DOHH2 (cell line): ENCODE data around the gene TMEM106C.

Experiments
- H3F3A ChIP-seq: fragments of 200-600 bp; sonication (generic), shearing (Covaris generic); 2 replicates; pipeline ENCODE4 v1.6.0; 2016; ENCODE audit warnings: antibody characterized with exemption, mild to moderate bottlenecking; ENCODE audit not compliant: control insufficient read depth, insufficient read depth
- H3K27ac ChIP-seq: fragments of 200-600 bp; sonication (generic); 2 replicates; pipeline ENCODE4 v1.5.1; 2014; ENCODE audit warnings: low read depth, mild to moderate bottlenecking, low read length, moderate library complexity
- H3K27me3 ChIP-seq: fragments of 200-600 bp; sonication (generic); 2 replicates; pipeline ENCODE4 v1.6.1; 2014; ENCODE audit warnings: mild to moderate bottlenecking, low read length, mixed read lengths; ENCODE audit not compliant: control insufficient read depth
- H3K36me3 ChIP-seq: fragments of 200-600 bp; sonication (generic); 2 replicates; pipeline ENCODE4 v1.6.1; 2014; ENCODE audit warnings: mild to moderate bottlenecking, low read length, moderate library complexity, mixed read lengths; ENCODE audit not compliant: control insufficient read depth
- H3K4me1 ChIP-seq: fragments of 200-600 bp; sonication (generic); 2 replicates; pipeline ENCODE4 v1.6.1; 2014; ENCODE audit warnings: mild to moderate bottlenecking, low read length, mixed read lengths; ENCODE audit not compliant: control insufficient read depth
- H3K4me2 ChIP-seq: fragments of 200-600 bp; sonication (generic); 2 replicates; pipeline ENCODE4 v1.6.0; 2014; ENCODE audit warnings: mild to moderate bottlenecking, low read length, moderate library complexity
- H3K4me3 ChIP-seq: fragments of 200-600 bp; sonication (generic); 2 replicates; pipeline ENCODE4 v1.5.1; 2014; ENCODE audit warnings: mild to moderate bottlenecking, low read length, mixed read lengths
- H3K79me2 ChIP-seq: fragments of 200-600 bp; sonication (generic); 2 replicates; pipeline ENCODE4 v1.6.1; 2014; ENCODE audit warnings: mild to moderate bottlenecking, low read length, mixed read lengths; ENCODE audit not compliant: control insufficient read depth
- H3K9me2 ChIP-seq: fragments of 200-600 bp; sonication (generic); replicated peaks from 2 replicates; pipeline ENCODE4 v1.6.1; 2014; ENCODE audit warnings: mild to moderate bottlenecking, low read length, mixed read lengths; ENCODE audit not compliant: control insufficient read depth
- H3K9me3 ChIP-seq: fragments of 200-600 bp; sonication (generic); 2 replicates; pipeline ENCODE4 v1.6.1; 2014; ENCODE audit warnings: antibody characterized with exemption, low read length, mixed read lengths; ENCODE audit not compliant: control insufficient read depth, insufficient read depth
- H4K20me1 ChIP-seq: fragments of 200-600 bp; sonication (generic); 2 replicates; pipeline ENCODE4 v1.6.0; 2014; ENCODE audit warnings: low read depth, mild to moderate bottlenecking, antibody characterized with exemption, low read length, moderate library complexity; ENCODE audit not compliant: control insufficient read depth, insufficient read depth
- EZH2phosphoT487 ChIP-seq: fragments of 200-600 bp; sonication (generic); IDR thresholded peaks from 2 replicates; pipeline ENCODE4 v1.6.1; 2017; ENCODE audit warnings: borderline replicate concordance, mild to moderate bottlenecking, antibody characterized with exemption, low read length, moderate library complexity, mixed read lengths
- TF ChIP-seq, protein P1 (sequence below): fragments of 200-600 bp; sonication (generic); IDR thresholded peaks from one replicate; pipeline ENCODE4 v1.5.1; 2014; ENCODE audit warnings: antibody characterized with exemption, mild to moderate bottlenecking, low read depth, low read length; ENCODE audit not compliant: poor library complexity, severe bottlenecking

The TMEM106C gene

DNA sequence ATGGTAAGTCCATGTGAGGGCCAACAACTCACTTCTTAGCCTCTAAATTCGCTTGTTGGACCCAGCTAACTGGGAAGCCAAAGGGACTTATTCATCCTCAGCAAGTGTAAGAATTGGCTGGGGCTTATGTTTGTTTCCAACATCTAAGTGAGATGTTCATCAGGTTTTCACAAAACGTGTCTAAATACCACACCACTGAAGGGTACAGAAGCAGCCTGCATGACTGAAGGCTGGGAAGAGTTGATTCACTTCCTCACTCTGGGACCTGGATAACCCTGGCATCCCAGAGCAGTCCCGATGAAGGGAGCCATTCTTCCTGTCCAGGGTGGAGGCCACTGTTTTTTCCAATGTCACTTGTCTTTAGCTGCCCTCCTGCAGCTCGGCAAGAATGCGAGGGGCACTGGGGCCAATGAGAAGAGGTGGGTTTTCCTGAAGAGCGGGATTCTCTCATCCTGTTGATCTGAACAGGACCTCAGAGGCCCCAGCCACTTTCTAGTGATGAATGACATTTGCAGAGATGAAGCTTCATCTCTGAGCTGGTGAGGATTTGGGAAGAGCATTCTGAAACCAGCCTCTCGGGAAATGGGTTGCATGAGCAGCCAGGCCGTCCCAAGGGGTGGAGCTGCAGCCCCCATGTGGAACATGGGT lies 53.1 kb downstream of the TMEM106C start:
- Histone ChIP-seq H4K20me1 (no peaks in the 10 kb centered on the region), H3K4me3 (no peak overlapping the region), H3K27me3 (peaks cover 11% of the 10 kb centered on the region; the same call in 1 of the 2 replicates), H3K4me2 (no peak overlapping the region), H3F3A (no peaks in the 10 kb centered on the region), H3K4me1 (no peaks in the 10 kb centered on the region), H3K9me2 (no peaks in the 10 kb centered on the region), H3K36me3 (no peaks in the 10 kb centered on the region), H3K27ac (no peak overlapping the region), H3K79me2 (no peaks in the 10 kb centered on the region), H3K9me3 (no peaks in the 10 kb centered on the region)
- TF ChIP-seq, protein P1, sequence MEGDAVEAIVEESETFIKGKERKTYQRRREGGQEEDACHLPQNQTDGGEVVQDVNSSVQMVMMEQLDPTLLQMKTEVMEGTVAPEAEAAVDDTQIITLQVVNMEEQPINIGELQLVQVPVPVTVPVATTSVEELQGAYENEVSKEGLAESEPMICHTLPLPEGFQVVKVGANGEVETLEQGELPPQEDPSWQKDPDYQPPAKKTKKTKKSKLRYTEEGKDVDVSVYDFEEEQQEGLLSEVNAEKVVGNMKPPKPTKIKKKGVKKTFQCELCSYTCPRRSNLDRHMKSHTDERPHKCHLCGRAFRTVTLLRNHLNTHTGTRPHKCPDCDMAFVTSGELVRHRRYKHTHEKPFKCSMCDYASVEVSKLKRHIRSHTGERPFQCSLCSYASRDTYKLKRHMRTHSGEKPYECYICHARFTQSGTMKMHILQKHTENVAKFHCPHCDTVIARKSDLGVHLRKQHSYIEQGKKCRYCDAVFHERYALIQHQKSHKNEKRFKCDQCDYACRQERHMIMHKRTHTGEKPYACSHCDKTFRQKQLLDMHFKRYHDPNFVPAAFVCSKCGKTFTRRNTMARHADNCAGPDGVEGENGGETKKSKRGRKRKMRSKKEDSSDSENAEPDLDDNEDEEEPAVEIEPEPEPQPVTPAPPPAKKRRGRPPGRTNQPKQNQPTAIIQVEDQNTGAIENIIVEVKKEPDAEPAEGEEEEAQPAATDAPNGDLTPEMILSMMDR, result no peak
- no peak for TF ChIP-seq EZH2phosphoT487

DNA sequence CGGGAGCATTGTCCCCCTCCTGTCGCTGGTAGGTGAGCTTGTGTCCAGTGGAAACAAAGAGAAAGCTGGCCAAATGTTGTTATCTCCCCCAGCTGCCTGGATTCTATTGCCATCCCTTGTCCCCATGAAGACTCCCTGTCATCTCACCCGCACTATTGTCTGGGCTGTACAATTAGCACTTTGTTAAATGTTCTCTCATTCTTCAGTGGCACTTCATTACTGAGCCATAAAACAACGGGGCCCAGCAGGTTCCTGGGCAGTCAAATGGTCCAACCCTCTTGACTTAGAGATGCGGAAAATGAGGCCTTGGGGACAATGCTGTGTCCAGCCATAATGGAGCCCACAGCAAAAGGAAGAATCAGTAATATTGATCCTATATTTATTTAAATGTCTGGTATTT lies 54.1 kb downstream of the TMEM106C start:
- H3F3A ChIP-seq, result no peaks in the 10 kb centered on the region
- no peaks in the 10 kb centered on the region for H3K9me2 ChIP-seq
- H3K4me2 ChIP-seq, result no peak overlapping the region
- no peaks in the 10 kb centered on the region for H3K79me2 ChIP-seq
- no peak overlapping the region for H3K27ac ChIP-seq
- no peaks in the 10 kb centered on the region for H4K20me1 ChIP-seq
- no peaks in the 10 kb centered on the region for H3K4me1 ChIP-seq
- H3K36me3 ChIP-seq, result no peaks in the 10 kb centered on the region
- H3K27me3 ChIP-seq, result peaks cover 14% of the 10 kb centered on the region; the same call in 1 of the 2 replicates
- no peak overlapping the region for H3K4me3 ChIP-seq
- TF ChIP-seq EZH2phosphoT487, result no peak
- TF ChIP-seq, protein P1, result no peak
- H3K9me3 ChIP-seq, result no peaks in the 10 kb centered on the region

DNA sequence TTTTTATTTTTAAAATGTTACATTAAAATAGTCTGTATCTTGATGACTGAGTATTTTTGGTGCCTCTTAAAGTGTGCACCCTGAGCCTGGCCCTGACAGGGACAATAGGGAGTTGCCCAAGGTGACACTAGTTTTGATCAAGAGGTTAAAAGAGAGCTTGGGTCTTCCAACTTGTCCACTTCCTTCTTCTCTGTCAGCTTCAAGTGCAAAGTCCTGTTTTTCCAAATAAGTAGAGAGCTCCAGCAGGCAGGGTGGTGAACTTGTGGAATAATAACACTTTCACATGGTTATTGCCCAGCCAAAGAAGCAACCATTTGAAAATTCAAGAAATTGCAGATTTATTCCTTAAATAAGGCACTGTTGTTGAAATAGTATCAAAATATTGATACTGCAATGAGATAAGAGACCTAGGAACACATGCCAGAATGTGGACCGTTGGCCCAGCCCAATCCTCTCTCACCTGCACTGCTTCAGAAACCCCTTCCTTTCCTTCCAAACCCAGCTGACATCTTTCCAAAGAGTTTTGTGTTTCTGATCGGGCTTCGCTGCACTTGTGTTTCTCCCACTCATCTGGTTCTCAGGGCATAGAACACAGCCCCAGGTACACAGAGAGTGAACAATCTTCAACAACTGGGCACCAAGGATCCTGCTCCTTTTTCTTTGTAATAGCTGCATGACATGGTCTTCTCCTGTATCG lies 54.7 kb downstream of the TMEM106C start:
- peaks cover 17% of the 10 kb centered on the region; the same call in 1 of the 2 replicates for H3K27me3 ChIP-seq
- H3F3A ChIP-seq, result no peaks in the 10 kb centered on the region
- no peak overlapping the region for H3K4me2 ChIP-seq

More for the DNA sequence above, 54.7 kb downstream of the TMEM106C start:
- TF ChIP-seq, protein P1, result no peak
- no peak for TF ChIP-seq EZH2phosphoT487
- Histone ChIP-seq H3K9me2 (no peaks in the 10 kb centered on the region), H4K20me1 (no peaks in the 10 kb centered on the region), H3K4me1 (no peaks in the 10 kb centered on the region), H3K4me3 (no peak overlapping the region), H3K36me3 (no peaks in the 10 kb centered on the region), H3K27ac (no peak overlapping the region), H3K9me3 (no peaks in the 10 kb centered on the region), H3K79me2 (no peaks in the 10 kb centered on the region)
